ENCODE data around the gene RASL10A.

The RASL10A gene

DNA sequence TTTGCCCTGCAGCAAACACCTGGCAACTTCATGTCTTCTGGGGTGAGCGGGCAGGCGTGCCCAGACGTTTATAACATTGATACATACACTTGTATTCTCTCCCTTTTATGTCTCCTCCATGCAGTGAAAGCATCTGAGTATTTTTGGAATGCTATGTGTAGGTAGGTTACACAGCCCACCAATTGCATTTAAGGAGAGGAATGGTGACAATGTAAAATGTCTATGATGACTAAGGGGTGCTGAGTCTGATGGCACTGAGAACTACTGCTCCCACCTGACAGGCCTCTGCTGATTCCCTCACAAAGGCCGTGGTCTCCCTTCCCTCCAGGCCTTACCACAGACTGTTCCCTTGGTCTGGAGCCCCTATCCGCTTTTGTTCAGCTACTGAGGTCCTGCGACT, 22.9 kb upstream of the RASL10A start:
- no peak overlapping the region for H3K4me3 ChIP-seq (ENCODE audit: low read length)
- DNase-seq (ENCODE audit: low read depth): no peak
- TF ChIP-seq CTCF (conservative IDR thresholded peaks at IDR 0.05; ENCODE audit: low read length): no peak

DNA sequence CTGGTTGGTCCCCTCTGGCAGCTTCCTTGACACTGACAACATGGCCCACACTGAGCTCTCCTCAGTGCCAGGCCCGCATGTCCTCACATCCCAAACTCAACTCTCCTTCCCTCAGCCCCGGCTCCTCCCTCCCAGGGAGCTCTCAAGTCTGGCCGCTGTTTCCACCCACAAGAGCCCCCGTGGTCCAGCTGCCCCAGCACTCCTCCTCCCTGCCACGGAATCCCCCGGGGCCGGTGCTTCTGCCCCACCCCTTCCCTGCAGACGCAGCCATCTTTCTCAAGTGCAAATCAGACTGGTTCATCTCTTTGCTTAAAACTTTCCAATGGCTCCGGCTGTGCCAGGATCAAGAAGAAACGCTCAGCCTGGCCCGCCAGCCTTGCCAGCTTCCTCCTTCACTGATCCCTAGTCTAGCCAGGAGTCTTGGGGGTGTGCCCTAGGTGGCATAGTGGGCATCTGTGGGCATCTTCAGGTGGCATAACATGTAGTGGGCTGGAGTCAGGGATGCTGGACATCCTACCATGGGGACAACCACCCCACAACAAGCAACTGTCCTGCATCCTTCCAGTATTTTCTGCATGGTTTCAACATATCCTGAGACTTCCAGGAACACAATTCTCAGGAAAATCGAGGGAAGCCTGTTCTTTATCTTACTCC, 22.3 kb upstream of the RASL10A start:
- no peak overlapping the region for H3K4me3 ChIP-seq (ENCODE audit: low read length)
- no peak for TF ChIP-seq CTCF (conservative IDR thresholded peaks at IDR 0.05; ENCODE audit: low read length)
- DNase-seq (ENCODE audit: low read depth): no peak

GRCh38 chr22:29336751-29337490, 21.4 kb upstream of the RASL10A start:
- no peak for TF ChIP-seq CTCF (conservative IDR thresholded peaks at IDR 0.05; ENCODE audit: low read length)
- no peak for DNase-seq (ENCODE audit: low read depth)
- no peak overlapping the region for H3K4me3 ChIP-seq (ENCODE audit: low read length)

GRCh38 chr22:29335656-29336055, 20.2 kb upstream of the RASL10A start:
- no peak for TF ChIP-seq CTCF (conservative IDR thresholded peaks at IDR 0.05; ENCODE audit: low read length)
- DNase-seq (ENCODE audit: low read depth): no peak
- no peak overlapping the region for H3K4me3 ChIP-seq (ENCODE audit: low read length)

GRCh38 chr22:29334696-29335344, 19.3 kb upstream of the RASL10A start:
- DNase-seq (ENCODE audit: low read depth): no peak
- H3K4me3 ChIP-seq (ENCODE audit: low read length): no peak overlapping the region
- no peak for TF ChIP-seq CTCF (conservative IDR thresholded peaks at IDR 0.05; ENCODE audit: low read length)

DNA sequence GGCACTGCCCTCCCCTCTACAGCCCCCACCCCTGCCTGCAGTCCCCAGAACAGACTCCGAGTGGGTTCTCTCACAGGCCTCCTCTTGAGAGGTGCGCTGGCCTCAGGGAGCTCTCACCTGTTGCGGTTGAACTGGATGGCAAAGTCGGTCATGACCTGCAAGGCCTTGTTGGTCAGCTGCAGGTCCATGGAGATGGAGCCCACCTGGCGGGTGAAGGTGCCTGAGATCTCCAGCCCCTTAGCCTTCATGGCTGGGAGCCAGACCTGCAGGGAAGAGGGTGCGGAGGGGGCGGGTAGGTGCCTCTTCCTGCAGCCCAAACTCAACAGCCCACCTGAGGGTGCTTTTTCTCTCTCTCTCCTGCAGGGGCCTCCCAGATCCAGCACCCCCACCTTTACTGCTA, 18.7 kb upstream of the RASL10A start:
- DNase-seq (ENCODE audit: low read depth): no peak
- H3K4me3 ChIP-seq (ENCODE audit: low read length): no peak overlapping the region
- TF ChIP-seq CTCF (conservative IDR thresholded peaks at IDR 0.05; ENCODE audit: low read length): no peak

Data from AG10803 (cell line).